H1 (cell line): ENCODE data around the gene TMEM108. TPM values are rescaled to one million over a fixed set of nuclear protein-coding genes. Genes with fewer than 3 reads are reported as not detected.

Experiments used
- CTCF ChIA-PET: fragments of 300-600 bp; sonication (Branson Sonifier 250); formaldehyde crosslinking; loops from one replicate; lab custom pipeline; 2021; ENCODE audit not compliant: partially characterized antibody; lab: Charles Lee
- POLR2A ChIA-PET: fragments of 300-600 bp; sonication (Branson Sonifier 250); formaldehyde crosslinking; loops from one replicate; lab custom pipeline; 2021; ENCODE audit warnings: inconsistent platforms; ENCODE audit not compliant: partially characterized antibody; lab: Charles Lee
- DNase-seq, 2 experiments: peaks; one replicate each; pipeline versions ENCODE4 v3.0.0 to v3.0.0-alpha.2; 2010 to 2022; ENCODE audit warnings: low spot score in 2 of 2, low read depth in 1 of 2, mixed read lengths in 1 of 2
- FAIRE-seq: peaks from 2 replicates; lab custom pipeline; 2011; peaks lifted over from hg19 to GRCh38; lab: Jason Lieb, UNC
- H2AFZ ChIP-seq: 2 replicates; pipeline ENCODE4 v1.8.1; 2012; ENCODE audit warnings: low read length, inconsistent platforms
- H2AK5ac ChIP-seq: 2 replicates; pipeline ENCODE4 v1.6.1; 2013; ENCODE audit warnings: low read depth, low read length
- H2BK120ac ChIP-seq: replicated peaks from 2 replicates; pipeline ENCODE3; 2013; ENCODE audit warnings: low read depth, low read length, inconsistent platforms
- H2BK12ac ChIP-seq: 2 replicates; pipeline ENCODE4 v1.6.1; 2013; ENCODE audit warnings: low read depth, low read length
- H2BK15ac ChIP-seq: 2 replicates; pipeline ENCODE4 v1.6.1; 2013; ENCODE audit warnings: low read length
- H2BK20ac ChIP-seq: 2 replicates; pipeline ENCODE4 v1.6.1; 2013; ENCODE audit warnings: low read length
- H2BK5ac ChIP-seq: 2 replicates; pipeline ENCODE4 v1.6.1; 2013; ENCODE audit warnings: low read depth, low read length
- H3K14ac ChIP-seq: 2 replicates; pipeline ENCODE4 v1.6.1; 2013; ENCODE audit warnings: inconsistent platforms; ENCODE audit not compliant: insufficient read length
- H3K18ac ChIP-seq: 2 replicates; pipeline ENCODE4 v1.6.1; 2013; ENCODE audit warnings: low read length; ENCODE audit errors: extremely low read depth
- H3K23ac ChIP-seq: 2 replicates; pipeline ENCODE4 v1.6.1; 2013; ENCODE audit warnings: inconsistent platforms; ENCODE audit not compliant: insufficient read length
- H3K23me2 ChIP-seq: 2 replicates; pipeline ENCODE4 v1.6.1; 2013; ENCODE audit warnings: low read depth, low read length
- H3K27ac ChIP-seq: 2 replicates; pipeline ENCODE4 v1.6.1; 2011; ENCODE audit warnings: low read depth, low read length, inconsistent platforms
- H3K27me3 ChIP-seq, 4 experiments: replicated peaks in 1 of 4; 1 replicate in 1 of 4; 2 replicates in 3 of 4; pipeline versions ENCODE4 v1.6.1 to v1.8.1; 2011 to 2013; ENCODE audit warnings: low read length in 3 of 4, mild to moderate bottlenecking in 3 of 4, inconsistent platforms in 2 of 4, mixed read lengths in 2 of 4, moderate library complexity in 1 of 4; ENCODE audit not compliant: control insufficient read depth in 3 of 4, insufficient read depth in 3 of 4; ENCODE audit errors: extremely low read depth in 1 of 4
- H3K36me3 ChIP-seq, 4 experiments: 2 replicates each; pipeline versions ENCODE4 v1.6.1 to v1.8.1; 2011 to 2013; ENCODE audit warnings: mild to moderate bottlenecking in 4 of 4, low read length in 3 of 4, moderate library complexity in 2 of 4, control low read depth in 1 of 4, inconsistent platforms in 1 of 4; ENCODE audit not compliant: insufficient read depth in 4 of 4, control insufficient read depth in 2 of 4
- H3K4ac ChIP-seq: replicated peaks from 2 replicates; pipeline ENCODE3; 2013; ENCODE audit warnings: low read length, low read depth, mixed read lengths, inconsistent platforms; ENCODE audit not compliant: insufficient read length
- H3K4me1 ChIP-seq, 4 experiments: replicated peaks in 1 of 4; 1 replicate in 1 of 4; 2 replicates in 3 of 4; pipeline versions ENCODE4 v1.6.1 to v1.8.1; 2011 to 2013; ENCODE audit warnings: low read length in 3 of 4, inconsistent platforms in 2 of 4, mixed read lengths in 1 of 4; ENCODE audit not compliant: insufficient read depth in 4 of 4, control insufficient read depth in 3 of 4
- H3K4me2 ChIP-seq, 2 experiments: 2 replicates each; pipeline versions ENCODE4 v1.6.1 to v1.8.1; 2011 to 2013; ENCODE audit warnings: low read depth in 2 of 2, low read length in 2 of 2, control low read depth in 1 of 2, inconsistent platforms in 1 of 2, mild to moderate bottlenecking in 1 of 2; ENCODE audit not compliant: insufficient read depth in 1 of 2
- H3K4me3 ChIP-seq, 4 experiments: fragments of 200-600, 300-600 bp in 1 of 4; sonication (generic), shearing (Covaris generic), sonication (Bioruptor Twin) in 1 of 4; 2 replicates each; pipeline versions ENCODE4 v1.5.1 to v1.8.1; 2011 to 2016; ENCODE audit warnings: low read length in 4 of 4, low read depth in 3 of 4, control low read depth in 2 of 4, inconsistent platforms in 2 of 4, mild to moderate bottlenecking in 2 of 4, mixed read lengths in 1 of 4, moderate library complexity in 1 of 4; ENCODE audit not compliant: insufficient read depth in 2 of 4; ENCODE audit errors: extremely low read depth in 1 of 4
- H3K56ac ChIP-seq: replicated peaks from 2 replicates; pipeline ENCODE3; 2013; ENCODE audit warnings: low read depth, mild to moderate bottlenecking, mixed read lengths, low read length, inconsistent platforms; ENCODE audit not compliant: insufficient read length
- H3K79me1 ChIP-seq: 2 replicates; pipeline ENCODE4 v1.6.1; 2013; ENCODE audit warnings: low read depth, low read length, control low read depth
- H3K79me2 ChIP-seq, 2 experiments: 2 replicates each; pipeline versions ENCODE4 v1.6.1 to v1.8.1; 2012 to 2013; ENCODE audit warnings: low read length in 2 of 2, mild to moderate bottlenecking in 2 of 2, inconsistent platforms in 1 of 2; ENCODE audit not compliant: insufficient read depth in 2 of 2, control insufficient read depth in 1 of 2
- H3K9ac ChIP-seq, 4 experiments: replicated peaks in 1 of 4; 1 replicate in 1 of 4; 2 replicates in 3 of 4; pipeline versions ENCODE4 v1.6.1 to v1.8.1; 2011 to 2013; ENCODE audit warnings: low read depth in 3 of 4, low read length in 3 of 4, control low read depth in 2 of 4, mild to moderate bottlenecking in 2 of 4, moderate library complexity in 2 of 4, inconsistent platforms in 1 of 4; ENCODE audit errors: extremely low read depth in 1 of 4
- H3K9me3 ChIP-seq, 2 experiments: 2 replicates each; pipeline versions ENCODE4 v1.6.1 to v1.8.1; 2012 to 2013; ENCODE audit warnings: mild to moderate bottlenecking in 2 of 2, moderate library complexity in 2 of 2, control low read depth in 1 of 2, inconsistent platforms in 1 of 2, low read depth in 1 of 2, low read length in 1 of 2, mixed read lengths in 1 of 2; ENCODE audit not compliant: insufficient read depth in 2 of 2
- H4K20me1 ChIP-seq, 2 experiments: replicated peaks in 1 of 2; 2 replicates each; pipeline versions ENCODE3 to v1.8.1; 2011 to 2013; ENCODE audit warnings: inconsistent platforms in 2 of 2, low read length in 2 of 2, mild to moderate bottlenecking in 1 of 2; ENCODE audit not compliant: insufficient read depth in 2 of 2, control insufficient read depth in 1 of 2
- H4K5ac ChIP-seq: 2 replicates; pipeline ENCODE4 v1.6.1; 2013; ENCODE audit warnings: low read length, low read depth, mixed read lengths, inconsistent platforms; ENCODE audit not compliant: insufficient read length
- H4K8ac ChIP-seq: 2 replicates; pipeline ENCODE4 v1.8.0; 2013; ENCODE audit warnings: mild to moderate bottlenecking, moderate library complexity, low read length, inconsistent platforms; ENCODE audit not compliant: insufficient read depth; ENCODE audit errors: extremely low read depth
- H4K91ac ChIP-seq: replicated peaks from 2 replicates; pipeline ENCODE3; 2013; ENCODE audit warnings: low read length, mixed read lengths, inconsistent platforms; ENCODE audit not compliant: insufficient read length
- ATF3 ChIP-seq: IDR thresholded peaks from 2 replicates; pipeline ENCODE4 v1.6.1; 2011; ENCODE audit warnings: low read depth, mild to moderate bottlenecking, low read length; ENCODE audit not compliant: insufficient read depth
- HDAC6 ChIP-seq: IDR thresholded peaks from one replicate; pipeline ENCODE4 v1.7.1; 2012; ENCODE audit warnings: low read depth, mild to moderate bottlenecking, inconsistent platforms, low read length, moderate library complexity
- NANOG ChIP-seq: IDR thresholded peaks from 2 replicates; pipeline ENCODE4 v1.6.1; 2011; ENCODE audit warnings: low read length, low read depth, mild to moderate bottlenecking, inconsistent platforms; ENCODE audit not compliant: insufficient read depth, poor library complexity, severe bottlenecking
- TAF1 ChIP-seq: IDR thresholded peaks from 2 replicates; pipeline ENCODE4 v1.6.1; 2011; ENCODE audit warnings: mild to moderate bottlenecking, low read depth, low read length
- TCF12 ChIP-seq: IDR thresholded peaks from 2 replicates; pipeline ENCODE4 v1.6.1; 2011; ENCODE audit warnings: low read depth, mild to moderate bottlenecking, low read length
- WGBS, 2 experiments: shearing (Covaris generic) in 1 of 2; methylation state at CpG; one replicate each; pipeline versions ENCODE4 v1.1.6 to v1.1.7; 2013 to 2015; ENCODE audit warnings: low lambda C conversion rate in 2 of 2, mixed read lengths in 2 of 2, inconsistent platforms in 1 of 2, low coverage in 1 of 2, missing lambda C conversion rate in 1 of 2; ENCODE audit not compliant: insufficient replicate concordance in 2 of 2, insufficient coverage in 1 of 2, insufficient read length in 1 of 2; ENCODE audit errors: extremely low coverage in 1 of 2, missing lambda C conversion rate in 1 of 2; 5-methylcytosine and 5-hydroxymethylcytosine counted together
- polyA plus RNA-seq, 7 experiments: library from polyadenylated mRNA; depleted of rRNA in 3 of 7; stranded (reverse) in 5 of 7; unstranded in 2 of 7; fragments of >200 nt in 5 of 7; fragments of 200-250 nt in 2 of 7; gene quantifications; 1 replicate in 5 of 7; 2 replicates in 1 of 7; 4 replicates in 1 of 7; pipeline versions ENCODE4 v1.2.1 to v1.2.3, GENCODE V29; 2011 to 2013; ENCODE audit warnings: missing spikeins in 2 of 7, mixed read lengths in 2 of 7
- total RNA-seq: library from RNA; stranded (reverse); fragmentation: NEBNext Ultra II Directional; extraction: Animal tissue kit (Norgen Biotek cat#: 25700); gene quantifications from 2 replicates; pipeline ENCODE4 v1.2.1, GENCODE V29; 2021

TMEM108 gene
- total and polyA plus RNA-seq, 2 of the 8 experiments (the other 6 are each of a cell fraction or from before 2014, with no cell fraction given) = 14.3 to 16.2 TPM

- Histone ChIP-seq H3K79me2 (no peaks in the 10 kb centered on the region), H2BK12ac (no peak overlapping the region), H3K79me1 (no peaks in the 10 kb centered on the region; the same call in 1 of the 2 replicates), H3K36me3 (no peaks in the 10 kb centered on the region), H4K20me1 (no peaks in the 10 kb centered on the region), H3K27me3 (no peaks in the 10 kb centered on the region), H2BK120ac (no peak overlapping the region), H4K8ac (no peak overlapping the region), H3K9ac (no peak overlapping the region), H3K4me2 (no peak overlapping the region), H3K9me3 (no peaks in the 10 kb centered on the region), H3K4me1 (no peaks in the 10 kb centered on the region; a peak in 1 of 7 replicates), H3K27ac (no peak overlapping the region), H2BK15ac (no peak overlapping the region), H4K91ac (no peak overlapping the region), H2AFZ (no peak overlapping the region), H3K14ac (no peak overlapping the region), H3K18ac (no peak overlapping the region), H3K4me3 (no peak overlapping the region), H2BK20ac (no peak overlapping the region), H3K23ac (no peak overlapping the region), H2AK5ac (no peak overlapping the region), H4K5ac (no peak overlapping the region), H3K56ac (no peak overlapping the region), H2BK5ac (no peak overlapping the region), H3K4ac (no peak overlapping the region), H3K23me2 (no peaks in the 10 kb centered on the region)
- WGBS, 2 experiments = 92% methylated on average over 2 of the region's 2 CpGs; no CpG with 5 or more reads in 1 of the 2 experiments
- FAIRE-seq = no peak
- ChIA-PET CTCF (no interaction called here), POLR2A (no interaction called here)
- TF ChIP-seq HDAC6 (no peak), NANOG (no peak), TCF12 (no peak), TAF1 (no peak), ATF3 (no peak)
- no peak for DNase-seq
Observed at GRCh38 chr3:133125802-133126201, 87.6 kb downstream of the TMEM108 start.
